HepG2 (cell line): ENCODE results near the gene BBS4. TPM values are rescaled to one million over a fixed set of nuclear protein-coding genes. Genes with fewer than 3 reads are reported as not detected.
A peak's percentile ranks its signal among the peaks of the same experiment; 100 is the strongest.

ENCODE experiments used
- ATAC-seq: fragments of 200-7000 bp; cut with Tn5 transposase; 3 replicates; pipeline ENCODE4 v1.9.1; 2020; ENCODE audit warnings: mild to moderate bottlenecking, moderate library complexity
- BruUV-seq: library from RNA; stranded (reverse); fragments of 400-500 nt; replicated peaks from 2 replicates; lab custom pipeline; 2021; lab: Mats Ljungman, UMichigan
- CTCF ChIA-PET: fragments of 300-600 bp; formaldehyde crosslinking; extraction: SDS; loops from one replicate; lab custom pipeline; 2021; ENCODE audit warnings: low total read pairs, inconsistent platforms, low intra/inter-chr PET ratio; lab: Yijun Ruan, JAX
- POLR2A ChIA-PET: fragments of 350-600 bp; sonication (Branson Sonifier 250); formaldehyde crosslinking; loops from one replicate; lab custom pipeline; 2020; ENCODE audit warnings: antibody characterized with exemption, inconsistent platforms; lab: Yijun Ruan, JAX
- DNase-seq: peaks from one replicate; pipeline ENCODE4 v3.0.0-alpha.2; 2015; ENCODE audit warnings: low spot score
- FAIRE-seq: peaks from 3 replicates; lab custom pipeline; 2011; peaks lifted over from hg19 to GRCh38; lab: Jason Lieb, UNC
- H2AFZ ChIP-seq: one replicate; pipeline ENCODE4 v1.6.1; 2011; ENCODE audit warnings: low read length, inconsistent platforms
- H3K27ac ChIP-seq: fragments of 300-600 bp; 3 replicates; pipeline ENCODE4 v1.8.0; 2011; ENCODE audit warnings: mixed run types, mild to moderate bottlenecking, mixed read lengths, low read length, inconsistent platforms; ENCODE audit not compliant: insufficient read depth; ENCODE audit errors: extremely low read length
- H3K27me3 ChIP-seq, 2 experiments: fragments of 200-600 bp in 1 of 2; 2 replicates in 1 of 2; 3 replicates in 1 of 2; pipeline versions ENCODE4 v1.6.0 to v1.8.0; 2011; ENCODE audit warnings: low read length in 2 of 2, mild to moderate bottlenecking in 2 of 2, moderate library complexity in 2 of 2, inconsistent platforms in 1 of 2; ENCODE audit not compliant: insufficient read depth in 2 of 2, control insufficient read depth in 1 of 2
- H3K36me3 ChIP-seq, 2 experiments: fragments of 200-600 bp in 1 of 2; replicated peaks in 1 of 2; 2 replicates in 1 of 2; 3 replicates in 1 of 2; pipeline versions ENCODE4 v1.5.1 to v1.8.0; 2011; ENCODE audit warnings: low read length in 2 of 2, inconsistent platforms in 1 of 2; ENCODE audit not compliant: insufficient read depth in 2 of 2, control insufficient read depth in 1 of 2
- H3K4me1 ChIP-seq: 2 replicates; pipeline ENCODE4 v1.5.1; 2012; ENCODE audit warnings: low read length, inconsistent platforms; ENCODE audit not compliant: insufficient read depth
- H3K4me2 ChIP-seq: 2 replicates; pipeline ENCODE4 v1.6.0; 2011; ENCODE audit warnings: low read depth, low read length, inconsistent platforms
- H3K4me3 ChIP-seq, 3 experiments: fragments of 200-600 bp in 1 of 3; sonication (generic), shearing (Covaris generic) in 1 of 3; replicated peaks in 1 of 3; 2 replicates each; pipeline ENCODE4 v1.5.1; 2011 to 2016; ENCODE audit warnings: low read length in 3 of 3, inconsistent platforms in 2 of 3, low read depth in 2 of 3, mild to moderate bottlenecking in 2 of 3, control low read depth in 1 of 3, mixed read lengths in 1 of 3; ENCODE audit not compliant: insufficient read depth in 1 of 3
- H3K79me2 ChIP-seq: one replicate; pipeline ENCODE4 v1.6.1; 2011; ENCODE audit warnings: low read length, inconsistent platforms; ENCODE audit not compliant: insufficient read depth
- H3K9ac ChIP-seq: 2 replicates; pipeline ENCODE4 v1.6.0; 2011; ENCODE audit warnings: mild to moderate bottlenecking, low read depth, low read length, inconsistent platforms; ENCODE audit not compliant: insufficient read depth
- H3K9me3 ChIP-seq: 2 replicates; pipeline ENCODE4 v1.5.1; 2012; ENCODE audit warnings: mild to moderate bottlenecking, low read length
- H4K20me1 ChIP-seq: 2 replicates; pipeline ENCODE4 v1.6.0; 2011; ENCODE audit warnings: inconsistent platforms, mild to moderate bottlenecking, low read length, moderate library complexity; ENCODE audit not compliant: insufficient read depth
- ATF7-NPFF ChIP-seq: sonication (generic); formaldehyde crosslinking; IDR thresholded peaks from 2 replicates; pipeline ENCODE4 v1.8.1; 2023; ENCODE audit warnings: mild to moderate bottlenecking, low read depth, missing genetic modification reagents, moderate library complexity
- ETV5 ChIP-seq: IDR thresholded peaks from 2 replicates; pipeline ENCODE4 v1.6.1; 2018; ENCODE audit warnings: missing biosample characterization, missing genetic modification reagents, inconsistent platforms, borderline replicate concordance
- FOXA1 ChIP-seq, 2 experiments: fragments of 450-650 bp in 1 of 2; sonication (generic) in 1 of 2; formaldehyde crosslinking in 1 of 2; IDR thresholded peaks; 2 replicates each; pipeline versions ENCODE4 v1.4.0 to v1.6.1; 2016 to 2020; ENCODE audit warnings: missing genetic modification reagents in 1 of 2
- FOXM1 ChIP-seq: sonication (generic); formaldehyde crosslinking; IDR thresholded peaks from 2 replicates; pipeline ENCODE4 v1.5.0; 2020; ENCODE audit warnings: missing genetic modification reagents
- KMT2A ChIP-seq: sonication (generic); formaldehyde crosslinking; IDR thresholded peaks from 2 replicates; pipeline ENCODE4 v1.4.0; 2020; ENCODE audit warnings: missing genetic modification reagents
- LCORL ChIP-seq, 2 experiments: fragments of 450-650 bp in 1 of 2; sonication (generic) in 1 of 2; formaldehyde crosslinking in 1 of 2; IDR thresholded peaks; 2 replicates each; pipeline versions ENCODE4 v1.5.0 to v1.6.1; 2017 to 2020; ENCODE audit warnings: antibody characterized with exemption in 1 of 2, missing genetic modification reagents in 1 of 2
- MLLT10 ChIP-seq: sonication (generic); formaldehyde crosslinking; IDR thresholded peaks from 2 replicates; pipeline ENCODE4 v1.4.0; 2020; ENCODE audit warnings: missing genetic modification reagents
- NR2F6 ChIP-seq, 2 experiments: IDR thresholded peaks; 2 replicates each; pipeline ENCODE4 v1.6.1; 2016; ENCODE audit warnings: antibody characterized with exemption in 1 of 2, mild to moderate bottlenecking in 1 of 2
- ONECUT2 ChIP-seq: sonication (generic); formaldehyde crosslinking; IDR thresholded peaks from 2 replicates; pipeline ENCODE4 v1.4.0; 2020; ENCODE audit warnings: missing genetic modification reagents
- PCBP1 ChIP-seq: fragments of 200-400 bp; formaldehyde crosslinking; IDR thresholded peaks from 2 replicates; pipeline ENCODE4 v1.6.1; 2017; ENCODE audit warnings: mild to moderate bottlenecking, low read depth, low read length, borderline replicate concordance
- PCBP2 ChIP-seq: fragments of 200-400 bp; formaldehyde crosslinking; optimal IDR thresholded peaks from 2 replicates; pipeline ENCODE3; 2018; ENCODE audit warnings: low read length, low read depth; ENCODE audit not compliant: poor library complexity, severe bottlenecking
- TCF7 ChIP-seq: sonication (generic); IDR thresholded peaks from 2 replicates; pipeline ENCODE4 v1.6.1; 2016; ENCODE audit warnings: antibody characterized with exemption, low read depth
- ZFAT ChIP-seq: sonication (generic); formaldehyde crosslinking; conservative IDR thresholded peaks from 2 replicates; pipeline ENCODE4 v1.8.1; 2023; ENCODE audit warnings: missing genetic modification reagents, inconsistent platforms
- ZFP36L1 ChIP-seq: sonication (generic); formaldehyde crosslinking; IDR thresholded peaks from 2 replicates; pipeline ENCODE4 v1.8.0; 2022; ENCODE audit warnings: mild to moderate bottlenecking, missing genetic modification reagents, moderate library complexity
- ZNF496 ChIP-seq: sonication (generic); formaldehyde crosslinking; IDR thresholded peaks from 2 replicates; pipeline ENCODE4 v1.8.1; 2023; ENCODE audit warnings: mild to moderate bottlenecking, moderate library complexity, missing genetic modification reagents; ENCODE audit not compliant: insufficient replicate concordance
- ZSCAN20 ChIP-seq: sonication (generic); formaldehyde crosslinking; IDR thresholded peaks from 2 replicates; pipeline ENCODE4 v1.4.0; 2020; ENCODE audit warnings: missing genetic modification reagents, mild to moderate bottlenecking, borderline replicate concordance
- WGBS: methylation state at CpG from one replicate; pipeline ENCODE4 v1.1.6; 2017; ENCODE audit warnings: low lambda C conversion rate; 5-methylcytosine and 5-hydroxymethylcytosine counted together
- in situ Hi-C: cut with HindIII; loops from 2 replicates; pipeline ENCODE4 v1.10.0; 2017; ENCODE audit warnings: low pct_unique_long_range_greater_than_20kb; ENCODE audit not compliant: extremely low pct_ligation_motif_present
- intact Hi-C: fragments of 100-400 bp; cut with micrococcal nuclease; formaldehyde crosslinking; loops from one replicate; pipeline ENCODE4 v1.10.0; 2022; ENCODE audit not compliant: unreplicated experiment
- polyA plus RNA-seq, 8 experiments: library from polyadenylated mRNA; depleted of rRNA in 3 of 8; stranded (reverse) in 7 of 8; unstranded in 1 of 8; fragments of >200 nt; fragmentation: Illumina TruSeq in 4 of 8; extraction: Trizol in 4 of 8; gene quantifications; 2 replicates each; pipeline versions ENCODE4 v1.2.1 to v1.2.3, GENCODE V29; 2011 to 2016; ENCODE audit warnings: low read depth in 4 of 8, missing spikeins in 1 of 8, mixed read lengths in 1 of 8; ENCODE audit not compliant: insufficient read depth in 1 of 8
- total RNA-seq, 5 experiments: library from RNA; depleted of rRNA; stranded (reverse); fragments of >200 nt; fragmentation: Illumina TruSeq; extraction: Trizol; gene quantifications; 2 replicates each; pipeline ENCODE4 v1.2.3, GENCODE V29; 2016; ENCODE audit warnings: low read depth in 1 of 5
- TF ChIP-seq, protein P1 (sequence below): IDR thresholded peaks from 2 replicates; pipeline ENCODE4 v1.6.1; 2016; ENCODE audit warnings: mild to moderate bottlenecking
- TF ChIP-seq, protein P2 (sequence below): sonication (generic); formaldehyde crosslinking; IDR thresholded peaks from 2 replicates; pipeline ENCODE4 v1.8.0; 2022; ENCODE audit warnings: missing genetic modification reagents, mild to moderate bottlenecking, borderline replicate concordance
- TF ChIP-seq, protein P3 (sequence below): sonication (generic); formaldehyde crosslinking; IDR thresholded peaks from 2 replicates; pipeline ENCODE4 v1.4.0; 2020; ENCODE audit warnings: missing genetic modification reagents
- TF ChIP-seq, protein P4 (sequence below): sonication (generic); formaldehyde crosslinking; IDR thresholded peaks from 2 replicates; pipeline ENCODE4 v1.4.0; 2020; ENCODE audit warnings: missing genetic modification reagents

The BBS4 gene
- total and polyA plus RNA-seq, 2 of the 13 experiments (the other 11 are each of a cell fraction or from before 2014, with no cell fraction given): 16.0 to 21.3 TPM

DNA sequence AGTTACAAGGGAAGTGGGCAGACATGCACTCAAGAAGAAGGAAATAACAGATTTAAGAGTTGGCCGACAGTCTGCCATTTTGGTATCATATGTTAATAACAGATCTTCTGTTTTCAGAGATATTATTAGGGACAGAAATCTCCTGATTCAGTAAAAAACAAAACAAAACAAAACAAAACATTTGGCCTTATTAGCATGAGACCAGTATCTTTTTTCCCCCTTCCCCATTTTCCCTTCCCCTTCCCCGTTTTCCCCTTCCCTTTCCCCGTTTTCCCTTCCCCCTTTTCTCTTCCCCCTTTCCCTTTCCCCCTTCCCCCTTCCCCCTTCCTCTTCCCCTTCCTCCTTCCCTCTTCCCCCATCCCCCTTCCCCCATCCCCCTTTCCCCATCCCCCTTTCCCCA lies 39.4 kb downstream of the BBS4 start:
- in situ Hi-C loops (no loop called here), intact Hi-C loops (no loop called here)
- no peaks in the 10 kb centered on the region for H3K79me2 ChIP-seq
- no peak overlapping the region for H3K27ac ChIP-seq
- no peak for ATAC-seq
- CTCF ChIA-PET: no interaction called here
- H3K4me3 ChIP-seq: no peak overlapping the region
- 91% methylated on average over 3 of the region's 3 CpGs for WGBS
- POLR2A ChIA-PET: no interaction called here
- no peaks in the 10 kb centered on the region for H3K27me3 ChIP-seq
- H3K4me2 ChIP-seq: no peak overlapping the region
- H3K4me1 ChIP-seq: peaks cover 19% of the 10 kb centered on the region
- FAIRE-seq: no peak
- no TSS peak for BruUV-seq
- no peak overlapping the region for H2AFZ ChIP-seq
- H3K36me3 ChIP-seq: no peaks in the 10 kb centered on the region; a peak in 2 of 5 replicates
- H3K9me3 ChIP-seq: no peaks in the 10 kb centered on the region
- no peak overlapping the region for H3K9ac ChIP-seq
- no peak for DNase-seq
- H4K20me1 ChIP-seq: no peaks in the 10 kb centered on the region
- no peak for TF ChIP-seq TCF7
- no peak for TF ChIP-seq ONECUT2 (CRISPR knock-in tag)
- no peak for TF ChIP-seq ZFP36L1 (CRISPR knock-in tag)
- no peak for TF ChIP-seq ETV5
- TF ChIP-seq FOXM1 (CRISPR knock-in tag): no peak
- TF ChIP-seq ZNF496 (CRISPR knock-in tag): no peak
- TF ChIP-seq, protein P1, sequence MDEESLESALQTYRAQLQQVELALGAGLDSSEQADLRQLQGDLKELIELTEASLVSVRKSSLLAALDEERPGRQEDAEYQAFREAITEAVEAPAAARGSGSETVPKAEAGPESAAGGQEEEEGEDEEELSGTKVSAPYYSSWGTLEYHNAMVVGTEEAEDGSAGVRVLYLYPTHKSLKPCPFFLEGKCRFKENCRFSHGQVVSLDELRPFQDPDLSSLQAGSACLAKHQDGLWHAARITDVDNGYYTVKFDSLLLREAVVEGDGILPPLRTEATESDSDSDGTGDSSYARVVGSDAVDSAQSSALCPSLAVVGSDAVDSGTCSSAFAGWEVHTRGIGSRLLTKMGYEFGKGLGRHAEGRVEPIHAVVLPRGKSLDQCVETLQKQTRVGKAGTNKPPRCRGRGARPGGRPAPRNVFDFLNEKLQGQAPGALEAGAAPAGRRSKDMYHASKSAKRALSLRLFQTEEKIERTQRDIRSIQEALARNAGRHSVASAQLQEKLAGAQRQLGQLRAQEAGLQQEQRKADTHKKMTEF: no peak
- no peak for TF ChIP-seq LCORL (IDR thresholded peaks at IDR 0.05)
- TF ChIP-seq LCORL (CRISPR knock-in tag; IDR thresholded peaks at IDR 0.05): no peak
- TF ChIP-seq KMT2A: no peak
- no peak for TF ChIP-seq FOXA1 (IDR thresholded peaks at IDR 0.05)
- no peak for TF ChIP-seq FOXA1 (CRISPR knock-in tag; IDR thresholded peaks at IDR 0.05)
- 0 out of 2 replicates have a peak, but pooled peaks have one; percentile 47 for TF ChIP-seq PCBP1
- TF ChIP-seq, protein P2, sequence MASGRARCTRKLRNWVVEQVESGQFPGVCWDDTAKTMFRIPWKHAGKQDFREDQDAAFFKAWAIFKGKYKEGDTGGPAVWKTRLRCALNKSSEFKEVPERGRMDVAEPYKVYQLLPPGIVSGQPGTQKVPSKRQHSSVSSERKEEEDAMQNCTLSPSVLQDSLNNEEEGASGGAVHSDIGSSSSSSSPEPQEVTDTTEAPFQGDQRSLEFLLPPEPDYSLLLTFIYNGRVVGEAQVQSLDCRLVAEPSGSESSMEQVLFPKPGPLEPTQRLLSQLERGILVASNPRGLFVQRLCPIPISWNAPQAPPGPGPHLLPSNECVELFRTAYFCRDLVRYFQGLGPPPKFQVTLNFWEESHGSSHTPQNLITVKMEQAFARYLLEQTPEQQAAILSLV: no peak
- TF ChIP-seq NR2F6 (IDR thresholded peaks at IDR 0.05): no peak
- no peak for TF ChIP-seq NR2F6 (CRISPR knock-in tag; IDR thresholded peaks at IDR 0.05)
- TF ChIP-seq, protein P3, sequence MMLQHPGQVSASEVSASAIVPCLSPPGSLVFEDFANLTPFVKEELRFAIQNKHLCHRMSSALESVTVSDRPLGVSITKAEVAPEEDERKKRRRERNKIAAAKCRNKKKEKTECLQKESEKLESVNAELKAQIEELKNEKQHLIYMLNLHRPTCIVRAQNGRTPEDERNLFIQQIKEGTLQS (CRISPR knock-in tag): no peak
- peak; percentile 43 for TF ChIP-seq PCBP2
- TF ChIP-seq ZSCAN20 (CRISPR knock-in tag): no peak
- TF ChIP-seq ATF7-NPFF: no peak
- TF ChIP-seq MLLT10 (CRISPR knock-in tag): no peak
- TF ChIP-seq, protein P4, sequence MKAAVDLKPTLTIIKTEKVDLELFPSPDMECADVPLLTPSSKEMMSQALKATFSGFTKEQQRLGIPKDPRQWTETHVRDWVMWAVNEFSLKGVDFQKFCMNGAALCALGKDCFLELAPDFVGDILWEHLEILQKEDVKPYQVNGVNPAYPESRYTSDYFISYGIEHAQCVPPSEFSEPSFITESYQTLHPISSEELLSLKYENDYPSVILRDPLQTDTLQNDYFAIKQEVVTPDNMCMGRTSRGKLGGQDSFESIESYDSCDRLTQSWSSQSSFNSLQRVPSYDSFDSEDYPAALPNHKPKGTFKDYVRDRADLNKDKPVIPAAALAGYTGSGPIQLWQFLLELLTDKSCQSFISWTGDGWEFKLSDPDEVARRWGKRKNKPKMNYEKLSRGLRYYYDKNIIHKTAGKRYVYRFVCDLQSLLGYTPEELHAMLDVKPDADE: no peak
- TF ChIP-seq ZFAT (CRISPR knock-in tag): no peak
